Amniotic stem cell (primary cell): ENCODE data around the gene RIIAD1.
"Not testable (repeated sequence)": the region's sequence is repeated elsewhere in the genome, so short reads cannot be mapped to it uniquely, and the experiment has no call there.

Source experiments
- DNase-seq: peaks from one replicate; lab custom pipeline; 2025; lab: John Stamatoyannopoulos, UW

The RIIAD1 gene

GRCh38 chr1:151711044-151711800 is 10.1 kb upstream of the RIIAD1 start:
- no peak for DNase-seq

DNA sequence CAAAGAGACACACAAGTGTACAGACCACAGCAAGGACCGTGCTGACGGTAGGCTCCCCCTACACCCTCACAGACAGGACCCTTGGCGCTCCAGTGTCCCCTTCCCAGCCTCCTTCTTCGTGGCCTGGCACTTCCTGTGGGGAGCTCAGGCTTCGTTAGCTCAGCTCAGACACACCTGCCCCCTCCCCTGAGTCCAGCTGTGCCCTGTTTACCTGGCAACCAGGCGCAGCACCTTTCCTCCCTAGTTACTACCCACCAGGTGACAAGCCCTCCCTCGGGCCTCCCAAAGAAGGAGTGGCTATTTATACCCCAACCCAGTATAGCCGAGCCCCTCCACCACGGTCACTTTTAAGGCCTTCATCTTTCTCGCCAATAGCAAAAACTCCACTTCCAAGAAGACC is 9.4 kb upstream of the RIIAD1 start:
- no peak for DNase-seq

- no peak for DNase-seq
These were observed 8.3 kb upstream of the RIIAD1 start for GRCh38 chr1:151713044-151713443.

DNA sequence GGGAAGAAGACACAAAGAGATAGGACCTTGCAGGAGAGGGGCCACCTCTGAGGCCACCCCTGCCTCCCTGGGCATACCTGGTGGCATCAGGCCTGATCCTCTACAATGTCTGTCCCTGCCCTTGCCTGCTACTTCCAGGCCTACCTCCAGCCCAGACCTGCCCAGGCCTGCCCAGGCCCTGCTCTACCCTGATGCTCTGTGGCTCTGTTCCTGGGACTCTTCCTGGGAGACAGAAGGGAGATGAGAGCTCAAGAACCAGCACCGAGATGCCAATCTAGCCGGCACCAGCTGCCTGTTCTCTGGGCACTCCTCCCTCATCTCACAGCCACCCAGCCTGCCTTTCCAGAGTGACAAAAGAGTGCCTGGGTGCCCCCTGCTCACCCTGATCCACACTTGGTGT is 7.4 kb upstream of the RIIAD1 start:
- no peak for DNase-seq

- DNase-seq = no peak
These were observed 6.2 kb upstream of the RIIAD1 start for GRCh38 chr1:151714820-151715725.

GRCh38 chr1:151715726-151716404 is 5.5 kb upstream of the RIIAD1 start:
- no peak for DNase-seq

DNA sequence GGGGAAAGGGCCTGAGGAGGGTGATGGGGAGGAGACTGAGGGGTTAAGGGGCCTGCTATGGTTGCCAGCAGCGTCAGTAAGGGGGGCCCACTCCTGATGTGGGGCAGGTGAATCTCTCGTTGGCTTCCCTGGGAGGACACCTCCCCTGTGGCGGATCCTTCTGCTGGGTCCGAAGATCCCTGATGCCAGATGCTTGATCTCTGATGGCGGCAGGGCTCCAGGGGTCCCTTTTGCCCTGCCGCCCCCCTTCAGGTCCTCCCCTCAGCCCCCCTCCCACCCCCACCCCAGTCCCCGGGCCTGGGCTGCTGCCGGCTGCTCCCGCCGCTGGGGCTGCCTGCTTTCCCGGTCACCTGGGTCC is 4.9 kb upstream of the RIIAD1 start:
- no peak for DNase-seq

DNA sequence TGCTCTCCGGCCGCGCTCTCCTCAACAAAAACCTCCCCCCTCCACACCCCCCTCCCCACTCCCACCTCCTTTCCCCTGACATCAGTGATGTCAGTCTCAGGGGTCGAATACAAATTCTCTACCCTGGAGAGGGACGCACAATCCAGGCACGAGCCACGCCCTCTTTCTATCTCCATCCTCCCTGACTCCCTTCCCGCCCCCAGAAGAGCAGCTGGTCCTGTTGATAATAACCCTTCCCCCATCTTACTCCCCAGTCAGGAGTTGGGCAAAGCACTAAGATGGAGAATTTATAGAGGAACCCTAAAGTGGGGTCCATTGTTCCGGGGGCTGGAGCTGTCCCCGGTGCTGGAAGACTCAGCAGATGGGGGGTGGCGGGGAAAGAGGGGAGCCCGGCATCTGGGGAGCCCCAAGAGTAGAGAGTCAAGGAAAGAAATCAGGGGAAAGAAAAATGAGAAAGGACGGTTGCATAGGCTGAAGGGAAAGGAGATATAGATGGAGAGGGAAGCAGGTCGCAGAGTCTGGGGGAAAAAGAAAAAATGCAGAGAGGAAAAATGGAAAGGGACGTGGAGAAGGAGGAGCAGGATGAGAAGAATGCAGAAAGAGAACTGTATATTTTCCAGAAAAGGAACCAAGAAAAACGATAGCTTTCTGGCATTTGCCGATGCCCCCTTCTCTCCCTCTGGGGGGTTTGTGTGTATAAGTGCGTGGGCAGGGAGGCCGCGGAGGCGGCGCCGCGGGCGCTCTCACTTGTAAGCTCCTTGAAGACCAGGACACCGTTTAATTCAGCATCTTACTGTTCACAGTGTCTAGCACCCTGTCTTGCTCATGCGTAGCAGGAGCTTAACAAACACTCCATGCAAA is 4.3 kb upstream of the RIIAD1 start, which contains the start of gene CELF3:
Gene CELF3 (minus strand): TSS at position 33 of the 861 bp plus-strand sequence. CDS start 783 bp downstream, outside the sequence.
- no peak for DNase-seq

DNA sequence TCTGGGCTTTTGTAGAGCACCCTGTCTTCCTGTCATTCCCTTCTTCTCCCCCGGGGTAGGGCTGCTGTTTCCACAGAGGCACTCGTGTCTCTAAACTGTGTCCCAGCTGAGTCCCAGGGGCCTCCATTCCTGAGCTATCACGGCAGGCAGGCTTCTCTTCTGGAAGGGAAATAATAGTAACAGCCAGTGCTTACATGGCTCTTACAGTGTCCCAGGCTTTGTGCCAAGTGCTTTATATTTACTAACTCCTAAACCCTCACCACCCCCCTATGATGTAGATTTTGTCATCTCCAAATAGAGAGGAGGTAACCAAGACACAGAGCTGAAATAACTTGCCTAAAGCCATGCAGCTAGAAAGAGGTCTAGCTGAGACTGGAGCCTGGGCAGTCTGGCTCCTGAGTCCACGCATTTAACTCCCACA is 3.3 kb upstream of the RIIAD1 start:
- DNase-seq = no peak

DNA sequence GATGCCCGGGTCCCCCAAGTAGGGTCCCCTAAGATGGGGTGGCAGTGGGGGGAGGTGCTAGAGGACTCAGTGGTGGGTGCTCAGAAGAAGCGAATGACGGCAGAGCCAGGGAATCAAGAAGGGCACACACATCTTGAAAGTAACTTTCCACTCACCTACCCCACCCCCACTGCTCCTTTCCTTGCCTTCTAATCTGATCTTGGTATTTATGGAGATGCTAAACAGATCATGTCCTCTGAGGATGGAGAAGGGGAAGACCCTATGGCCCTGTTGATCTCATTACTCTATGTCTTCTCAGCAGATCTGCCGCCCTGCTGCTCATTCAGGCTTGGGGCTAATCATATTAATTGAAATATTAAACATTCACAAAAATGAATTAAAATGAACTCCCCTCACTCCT is 2.7 kb upstream of the RIIAD1 start:
- no peak for DNase-seq

- no peak for DNase-seq
These were observed 1.2 kb upstream of the RIIAD1 start for GRCh38 chr1:151720125-151720524.

DNA sequence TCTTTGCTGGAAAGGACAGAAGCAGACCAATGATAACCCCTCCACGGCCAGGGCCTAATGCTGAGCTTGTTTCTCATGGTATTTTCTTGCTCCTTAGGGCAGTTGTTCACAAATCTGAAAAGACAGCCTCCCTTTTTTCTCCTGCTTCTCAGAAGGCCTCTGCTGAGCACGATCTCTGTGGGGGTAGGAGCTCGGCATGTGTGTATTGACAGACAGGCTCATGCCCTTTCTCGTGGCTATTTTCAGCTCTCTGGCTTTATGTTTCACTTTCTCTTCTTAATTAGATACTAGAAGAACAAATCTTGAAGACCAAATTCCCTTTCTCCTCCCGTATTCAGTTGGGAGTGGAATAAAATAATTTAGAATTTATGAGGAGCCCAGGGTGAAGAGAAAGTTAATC is 768 bp upstream of the RIIAD1 start:
- DNase-seq = no peak

- no peak for DNase-seq
These were observed 627 bp downstream of the RIIAD1 start for GRCh38 chr1:151721788-151722510.

GRCh38 chr1:151723726-151724370 is 2.5 kb downstream of the RIIAD1 start:
- DNase-seq = no peak

DNA sequence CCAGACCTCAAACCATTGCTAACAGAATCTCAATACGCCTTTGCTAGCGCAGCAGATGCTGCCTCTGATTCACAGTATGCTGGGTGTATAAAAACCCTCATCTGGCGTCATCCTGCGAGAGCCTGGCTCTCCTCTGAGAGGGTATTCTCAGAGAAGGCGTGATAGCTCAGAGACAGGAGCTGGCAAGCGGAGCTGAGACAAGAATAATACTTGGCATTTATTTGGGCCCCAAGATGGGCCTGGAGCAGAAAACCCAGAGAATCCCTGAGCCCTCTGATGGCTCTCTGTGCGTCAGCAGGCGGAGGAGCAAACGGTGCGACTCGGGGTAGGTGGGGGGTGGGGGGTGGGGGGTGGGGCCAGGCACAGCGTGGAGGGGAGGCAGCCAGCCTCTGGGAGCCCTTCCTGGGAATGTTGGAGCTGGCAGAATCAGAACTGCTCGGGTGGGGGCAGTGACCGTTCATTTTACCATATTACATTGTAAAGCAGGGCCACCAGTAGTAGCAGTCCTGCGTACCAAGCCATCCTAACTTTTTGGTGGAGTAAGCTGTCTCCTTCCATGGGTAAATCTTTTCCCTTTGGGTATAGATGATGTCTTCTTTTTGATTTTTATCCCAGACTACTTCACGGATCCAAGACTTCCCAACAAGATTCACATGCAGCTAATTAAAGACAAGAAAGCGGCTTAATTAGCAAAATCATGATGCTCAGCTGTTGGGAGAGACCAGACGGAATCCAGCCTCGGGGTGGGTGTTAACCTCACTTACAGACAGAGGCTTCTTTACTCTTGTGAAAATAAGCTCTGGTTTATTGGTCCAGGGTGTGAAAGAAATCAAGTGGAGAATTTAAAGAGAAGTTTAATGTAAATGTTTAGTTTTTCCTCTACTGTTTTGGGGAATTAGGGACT is 7.1 kb downstream of the RIIAD1 start:
- DNase-seq = no peak

DNA sequence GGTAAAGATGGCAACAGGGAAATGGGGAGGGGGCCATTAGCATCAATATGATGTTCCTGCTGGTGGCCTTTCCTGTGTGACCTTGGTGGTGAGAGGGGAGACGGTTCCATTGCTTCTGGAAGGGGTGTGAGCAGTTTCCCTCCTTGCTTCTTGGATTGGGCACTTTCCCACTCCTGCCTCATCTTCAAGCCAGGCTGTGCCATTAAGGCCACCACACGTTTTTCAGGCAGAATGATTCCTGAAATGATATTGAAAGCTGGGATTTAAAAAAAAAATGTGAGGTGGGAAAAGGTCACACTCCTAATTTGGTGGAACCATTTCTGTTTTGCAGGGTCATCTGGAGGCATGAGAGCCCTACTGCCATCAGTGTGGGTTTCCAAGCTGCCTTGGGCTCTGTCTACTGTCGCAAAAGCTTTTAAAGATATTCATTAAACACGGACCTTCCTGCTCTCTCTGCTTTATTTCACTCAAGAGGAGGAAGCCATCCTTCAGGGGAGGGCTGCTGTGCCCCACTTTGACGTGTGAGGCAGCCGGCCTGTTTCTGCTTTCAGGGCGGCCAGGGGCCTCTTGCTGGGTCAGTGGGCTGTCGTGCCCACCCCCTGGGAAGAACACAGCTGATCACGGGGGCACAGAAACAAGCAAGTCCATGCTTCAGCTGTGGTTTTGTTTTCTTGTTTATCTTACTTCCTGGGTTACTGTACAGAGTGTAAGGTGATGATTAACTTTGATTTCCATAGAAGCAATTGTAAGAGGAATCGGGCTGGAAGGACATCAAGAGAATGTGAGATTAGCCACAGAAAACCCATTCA is 8.0 kb downstream of the RIIAD1 start:
- no peak for DNase-seq

DNA sequence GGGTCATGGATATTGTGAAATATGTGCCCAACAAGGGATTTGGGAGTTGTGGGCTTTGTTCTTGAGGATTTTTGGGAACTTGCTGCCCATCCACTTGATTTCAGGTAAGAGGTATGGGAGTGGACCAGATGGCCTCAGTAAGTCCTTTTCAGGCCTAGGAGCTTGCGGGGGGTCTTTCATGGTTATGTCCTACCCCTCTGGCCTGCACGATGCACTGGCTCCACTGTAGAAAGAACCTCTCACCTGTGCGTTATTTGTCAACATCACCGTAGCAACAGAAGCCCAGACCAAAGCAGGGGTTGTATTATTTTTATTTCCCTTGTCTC is 8.6 kb downstream of the RIIAD1 start:
- no peak for DNase-seq

DNA sequence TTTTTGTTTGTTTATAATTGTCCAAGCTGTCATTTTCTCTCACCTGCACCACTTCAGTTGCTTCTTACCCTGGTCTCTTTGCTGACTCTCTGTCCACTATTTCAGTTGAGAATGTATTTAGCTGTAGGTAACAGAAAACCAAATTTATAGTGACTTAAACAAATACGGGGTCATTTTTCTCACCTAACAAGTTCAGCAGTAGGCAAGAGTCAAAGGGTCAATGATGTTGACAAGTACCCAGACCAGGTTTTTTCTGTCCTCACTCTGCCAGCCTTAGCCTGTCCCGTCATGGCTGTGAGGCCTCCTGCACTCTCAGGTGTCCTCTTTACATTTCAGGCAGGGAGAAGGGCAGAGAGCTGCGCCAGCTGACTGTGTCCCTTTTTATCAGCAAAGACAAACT is 11.8 kb downstream of the RIIAD1 start:
- no peak for DNase-seq

DNA sequence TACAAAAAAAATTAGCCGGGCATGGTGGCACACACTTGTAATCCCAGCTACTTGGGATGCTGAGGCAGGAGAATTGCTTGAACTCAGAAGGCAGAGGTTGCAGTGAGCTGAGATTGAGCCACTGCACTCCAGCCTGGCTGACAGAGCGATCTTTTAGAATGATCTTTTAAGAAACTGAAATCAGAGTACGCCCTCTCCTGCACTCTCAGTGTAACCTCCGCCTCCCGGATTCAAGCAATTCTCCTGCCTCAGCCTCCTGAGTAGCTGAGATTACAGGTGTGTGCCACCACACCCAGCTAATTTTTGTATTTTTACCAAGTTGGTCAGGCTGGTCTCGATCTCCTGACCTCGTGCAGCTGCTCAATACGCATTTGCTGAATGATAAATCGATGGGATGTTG is 12.7 kb downstream of the RIIAD1 start:
- DNase-seq = not testable (repeated sequence)
